Non-pigmented ciliary epithelial cell (primary cell): ENCODE results near the gene CABLES1.
"Not testable (repeated sequence)": the region's sequence is repeated elsewhere in the genome, so short reads cannot be mapped to it uniquely, and the experiment has no call there.

Experiments used
- DNase-seq: peaks from one replicate; pipeline ENCODE4 v3.0.0-alpha.2; 2010; ENCODE audit warnings: low read depth

CABLES1 gene

DNA sequence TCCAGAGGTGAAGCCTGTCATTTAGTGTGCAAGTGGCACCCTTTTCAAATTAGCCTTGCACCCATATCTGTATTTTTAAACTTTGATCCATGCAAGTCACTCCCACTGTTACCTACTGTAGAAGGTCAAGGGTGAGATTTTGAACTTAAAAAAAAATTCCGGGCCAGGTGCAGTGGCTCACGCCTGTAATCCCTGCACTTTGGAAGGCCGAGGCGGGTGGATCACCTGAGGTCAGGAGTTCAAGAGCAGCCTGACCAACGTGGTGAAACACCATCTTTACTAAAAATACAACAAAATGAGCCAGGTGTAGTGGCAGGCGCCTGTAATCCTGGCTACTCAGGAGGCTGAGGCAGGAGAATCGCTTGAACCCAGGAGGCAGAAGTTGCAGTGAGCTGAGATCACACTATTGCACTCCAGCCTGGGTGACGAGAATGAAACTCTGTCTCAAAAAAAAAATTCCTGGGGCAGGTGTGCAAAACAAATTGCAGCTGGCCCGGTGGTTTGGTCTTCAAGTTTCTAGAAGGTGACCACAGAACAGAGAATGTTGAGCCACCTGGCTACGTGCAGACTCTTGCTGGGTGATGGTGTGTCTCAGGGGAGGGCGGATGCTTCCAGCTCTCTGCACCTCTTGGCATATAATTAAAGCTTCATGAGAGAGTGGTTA is 106.7 kb downstream of the CABLES1 start:
- not testable (repeated sequence) for DNase-seq

GRCh38 chr18:23243178-23243577 is 107.9 kb downstream of the CABLES1 start:
- DNase-seq, result no peak

DNA sequence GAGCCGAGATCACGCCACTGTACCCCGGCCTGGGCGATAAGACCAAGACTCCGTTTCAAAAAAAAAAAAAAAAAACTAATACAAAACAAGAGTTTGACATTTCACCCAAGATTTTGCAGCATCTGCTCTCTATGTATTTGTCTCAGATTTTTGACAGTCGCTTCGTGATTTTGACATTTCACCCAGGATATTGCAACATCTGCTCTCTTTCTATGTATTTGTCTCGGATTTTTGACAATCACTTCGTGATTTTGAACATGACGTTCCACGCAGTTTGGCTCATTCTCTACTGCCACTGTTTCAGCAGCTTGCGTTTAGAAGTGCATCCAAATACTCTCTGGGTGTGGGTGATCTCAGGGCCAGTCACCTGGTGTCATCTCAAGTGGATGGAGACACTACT is 108.5 kb downstream of the CABLES1 start:
- no peak for DNase-seq

GRCh38 chr18:23244401-23244800 is 109.1 kb downstream of the CABLES1 start:
- DNase-seq, result no peak

DNA sequence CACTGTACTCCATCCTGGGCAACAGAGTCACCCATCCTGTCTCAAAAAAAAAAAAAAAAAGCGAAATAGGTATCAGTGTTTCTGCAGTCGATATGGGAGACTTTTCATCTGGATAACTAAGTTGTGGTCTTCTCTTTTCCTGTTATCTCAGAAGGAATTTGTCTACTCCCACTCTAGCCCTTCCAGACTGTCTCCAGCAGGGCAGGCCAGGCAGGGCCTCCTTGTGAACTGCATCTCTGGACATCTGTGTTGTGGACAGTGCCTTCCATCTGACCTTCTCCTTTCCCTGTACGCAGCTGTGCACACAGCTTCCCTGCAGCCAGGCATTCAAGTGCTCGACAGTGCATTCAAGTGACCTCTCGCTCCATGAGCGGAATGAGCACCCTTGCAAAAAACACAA is 110.2 kb downstream of the CABLES1 start:
- no peak for DNase-seq

DNA sequence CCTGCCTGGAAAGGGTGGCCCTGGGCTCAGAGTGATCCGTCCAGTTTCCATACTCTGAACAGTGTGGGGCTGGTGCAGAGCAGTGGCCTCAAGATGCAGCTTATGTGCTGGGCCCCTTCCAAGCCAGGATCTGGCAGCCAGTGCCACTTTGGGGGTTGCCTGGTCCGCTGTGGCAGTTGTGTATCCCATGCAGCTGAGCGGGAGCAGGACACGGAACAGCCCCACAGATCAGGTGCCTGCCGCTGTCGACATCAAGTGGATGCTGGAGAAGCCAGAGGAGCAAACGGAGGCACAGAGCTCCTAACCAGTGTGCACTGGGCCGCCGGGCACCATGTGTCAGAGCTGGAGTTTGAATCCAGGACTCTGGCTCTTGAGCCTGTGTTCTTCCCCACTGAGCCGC is 112.0 kb downstream of the CABLES1 start:
- DNase-seq, result no peak

GRCh38 chr18:23247896-23248295 is 112.6 kb downstream of the CABLES1 start:
- DNase-seq, result no peak

- no peak for DNase-seq
Measured at GRCh38 chr18:23248826-23249225, 113.5 kb downstream of the CABLES1 start.

DNA sequence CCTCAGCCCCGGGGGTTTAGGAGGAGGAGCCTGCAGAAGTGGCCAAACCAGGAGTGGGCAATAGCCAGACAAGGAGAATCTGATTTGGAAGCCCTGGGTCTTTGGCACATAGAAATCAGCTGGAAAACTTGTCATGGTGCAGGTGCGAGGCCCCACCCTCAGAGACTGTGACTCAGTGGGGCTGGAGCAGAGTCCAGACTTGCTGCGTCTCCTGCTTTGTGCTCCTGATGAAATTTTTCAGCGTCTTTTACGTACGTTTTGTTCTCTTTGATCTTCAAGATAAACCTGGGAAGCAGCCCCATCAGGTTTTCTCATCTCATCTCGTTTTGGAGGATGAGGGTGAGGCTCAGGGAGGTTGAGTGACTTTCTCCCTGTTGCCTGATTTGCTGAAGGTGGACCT is 114.1 kb downstream of the CABLES1 start:
- DNase-seq, result no peak

- DNase-seq, result no peak
Measured at GRCh38 chr18:23250893-23251656, 115.8 kb downstream of the CABLES1 start.

DNA sequence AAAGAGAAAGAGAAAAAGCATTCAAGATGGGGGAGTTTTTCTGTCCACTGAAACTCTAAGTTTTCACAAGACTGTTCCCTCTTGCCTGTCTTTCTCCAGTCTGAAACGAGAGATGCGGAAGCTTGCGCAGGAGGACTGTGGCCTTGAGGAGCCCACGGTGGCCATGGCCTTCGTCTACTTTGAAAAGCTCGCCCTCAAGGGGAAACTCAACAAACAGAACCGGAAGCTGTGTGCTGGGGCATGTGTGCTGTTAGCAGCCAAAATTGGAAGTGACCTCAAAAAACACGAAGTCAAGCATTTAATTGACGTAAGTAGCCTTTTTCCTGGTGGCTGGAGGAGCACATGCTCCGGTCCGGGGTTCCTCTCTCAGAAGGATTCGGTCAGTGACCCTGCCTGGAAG is 118.3 kb downstream of the CABLES1 start:
- DNase-seq, result no peak

GRCh38 chr18:23257137-23257536 is 121.9 kb downstream of the CABLES1 start:
- DNase-seq, result no peak

DNA sequence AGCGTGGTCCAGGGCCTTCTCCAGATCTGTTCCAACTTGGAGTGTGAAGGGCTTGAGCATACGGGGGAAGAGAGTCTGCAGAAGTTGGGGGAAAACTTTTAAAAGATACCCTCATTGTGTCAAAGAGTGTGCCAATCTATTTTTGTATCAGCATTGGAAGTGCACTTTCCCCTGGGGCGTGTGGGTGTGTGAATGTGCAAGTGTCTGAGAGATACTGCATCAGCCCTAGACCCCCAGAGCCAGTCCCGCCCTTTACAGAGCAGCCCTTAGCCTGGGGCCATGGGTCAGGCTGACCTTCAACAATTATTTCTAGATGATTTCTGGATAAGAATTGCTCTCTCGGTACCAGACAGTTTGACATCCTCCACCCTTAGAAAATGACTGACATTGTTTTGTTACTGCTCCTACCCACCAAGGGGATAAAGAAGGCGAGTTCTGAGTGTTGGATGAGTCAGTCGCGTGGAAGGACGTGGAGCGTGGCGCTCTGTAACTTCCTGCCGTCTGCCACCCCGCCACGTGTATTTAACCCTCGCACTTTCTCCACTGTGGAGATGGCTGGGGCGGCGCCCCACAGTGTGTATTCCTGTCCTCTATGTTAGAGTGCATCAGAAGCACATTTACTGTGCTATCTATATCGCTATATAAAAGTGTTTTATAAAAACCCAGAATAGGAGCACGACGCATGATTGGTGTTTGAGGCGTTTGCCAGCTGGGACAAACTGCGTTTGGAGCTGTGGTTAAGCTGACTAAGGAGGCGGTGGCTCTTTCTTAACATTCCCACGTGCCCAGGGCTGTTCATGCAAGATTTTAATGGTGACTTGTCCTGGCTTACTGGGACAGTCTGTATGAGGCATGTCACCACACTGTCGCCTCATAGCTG is 122.6 kb downstream of the CABLES1 start:
- no peak for DNase-seq

- DNase-seq, result no peak
Measured at GRCh38 chr18:23258566-23259469, 123.5 kb downstream of the CABLES1 start.

GRCh38 chr18:23259701-23260681 is 124.7 kb downstream of the CABLES1 start:
- peak; percentile 60 for DNase-seq

DNA sequence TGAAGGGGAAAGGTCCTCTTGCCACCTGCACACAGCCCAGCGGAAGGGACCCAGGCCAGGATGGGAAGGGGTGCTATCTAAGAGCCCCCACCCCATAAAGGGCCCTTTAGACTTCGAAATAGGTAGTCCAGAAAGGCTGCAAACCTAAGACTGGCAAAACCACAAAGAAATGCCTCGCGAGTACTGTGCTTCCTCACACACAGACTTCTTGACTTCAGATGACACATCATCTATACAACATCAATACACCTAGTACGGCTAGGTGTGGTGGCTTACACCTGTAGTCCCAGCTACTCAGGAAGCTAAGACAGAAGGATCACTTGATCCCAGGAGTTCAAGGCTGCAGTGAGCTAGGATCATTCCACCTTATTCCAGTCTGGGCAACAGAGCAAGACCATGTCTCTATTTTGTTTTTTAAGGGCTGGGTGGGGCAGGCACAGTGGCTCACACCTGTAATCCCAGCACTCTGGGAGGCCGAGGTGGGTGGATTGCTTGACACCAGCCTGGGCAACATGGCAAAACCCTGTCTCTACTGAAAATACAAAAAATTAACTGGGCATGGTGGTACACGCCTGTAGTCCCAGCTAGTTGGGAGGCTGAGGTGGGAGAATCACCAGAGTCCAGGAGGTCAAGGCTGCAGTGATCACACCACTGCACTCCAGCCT is 125.8 kb downstream of the CABLES1 start:
- DNase-seq, result no peak

DNA sequence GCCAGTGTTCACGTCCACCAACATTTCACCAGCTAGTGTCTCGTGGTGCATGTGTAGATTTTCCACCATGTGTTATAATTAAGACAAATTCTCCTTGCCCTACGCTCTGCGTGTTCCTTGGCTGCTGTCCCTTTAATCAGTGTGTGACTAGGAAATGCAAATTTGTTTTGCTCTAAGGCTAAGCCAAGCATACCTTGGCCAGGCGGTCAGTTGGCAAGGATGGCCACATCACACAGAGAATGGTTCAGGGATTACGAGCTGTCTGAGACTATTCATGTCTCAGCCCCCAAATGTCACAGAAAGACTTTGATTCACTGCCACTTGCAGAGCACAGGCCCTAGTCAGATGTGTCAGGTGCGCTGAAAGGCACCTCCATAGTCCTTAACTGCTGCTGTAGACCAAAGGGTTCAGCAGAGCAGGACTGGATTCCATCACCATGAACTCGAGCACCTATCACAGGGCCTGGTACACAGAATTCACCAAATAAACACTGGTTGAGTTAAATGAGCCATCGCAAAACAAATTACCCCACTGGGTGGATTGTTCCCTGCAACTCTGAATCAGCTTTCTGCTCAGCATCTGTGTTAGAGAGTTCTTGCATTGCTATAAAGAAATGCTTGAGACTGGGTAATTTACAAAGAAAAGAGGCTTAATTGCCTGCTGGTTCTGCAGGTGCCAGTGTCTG is 128.4 kb downstream of the CABLES1 start:
- DNase-seq, result no peak

DNA sequence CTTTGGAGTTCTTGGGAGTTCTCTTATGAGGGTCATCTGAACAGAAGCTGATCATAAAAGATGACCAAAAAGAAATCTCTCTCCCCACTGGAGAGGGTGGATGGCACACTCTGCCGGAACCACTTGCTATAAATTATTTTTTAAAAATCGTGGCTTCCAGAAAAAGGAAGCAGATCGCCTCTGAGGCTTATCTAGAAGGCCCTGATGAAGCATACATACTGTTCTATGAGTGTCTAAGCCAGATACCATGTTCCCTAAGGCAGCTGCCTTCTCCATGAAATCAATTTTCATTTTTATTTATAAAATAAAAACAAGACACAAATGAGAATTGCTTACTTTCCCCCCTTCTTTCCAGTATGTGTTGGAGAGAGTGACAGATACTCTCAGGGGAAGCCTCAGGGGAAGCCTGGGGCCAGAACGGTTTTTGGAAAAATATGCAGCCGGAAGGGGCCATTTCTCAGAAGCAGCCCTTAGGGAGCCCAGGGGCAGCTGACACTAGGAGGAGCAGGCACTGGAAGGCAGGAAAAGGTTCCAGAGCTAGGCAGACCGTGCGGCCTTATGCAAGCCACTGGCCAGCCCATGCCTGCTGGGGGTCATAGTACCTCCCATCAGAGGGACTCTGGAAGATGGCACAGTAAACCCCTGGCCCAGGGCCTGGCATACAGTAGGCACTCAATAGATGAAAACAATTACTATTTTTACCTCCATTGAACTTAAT is 130.6 kb downstream of the CABLES1 start:
- no peak for DNase-seq
